SKM-1 (cell line): ENCODE results near the gene RGL1.

Source experiments
- DNase-seq: peaks from one replicate; lab custom pipeline; 2025; ENCODE audit not compliant: unreplicated experiment; lab: John Stamatoyannopoulos, UW

The RGL1 gene

DNA sequence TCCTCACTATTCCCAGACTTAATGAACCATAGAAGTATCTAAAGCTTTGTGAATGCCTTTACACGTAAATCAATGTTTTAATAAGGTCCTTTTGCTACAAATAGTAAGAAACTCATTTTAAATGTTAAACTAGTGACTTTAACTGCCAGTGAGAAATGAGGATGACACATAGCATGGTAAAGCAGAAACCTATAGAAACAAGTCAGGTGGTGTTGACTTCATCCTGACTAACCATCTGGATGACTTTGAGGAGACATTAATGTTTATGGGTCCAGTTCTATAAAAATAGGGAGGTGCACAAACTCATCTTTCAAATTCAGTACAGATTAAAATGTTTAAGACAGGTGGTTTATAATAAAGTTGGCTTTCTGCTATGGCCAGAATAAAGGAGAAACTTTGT lies 147.2 kb downstream of the RGL1 start:
- no peak for DNase-seq

DNA sequence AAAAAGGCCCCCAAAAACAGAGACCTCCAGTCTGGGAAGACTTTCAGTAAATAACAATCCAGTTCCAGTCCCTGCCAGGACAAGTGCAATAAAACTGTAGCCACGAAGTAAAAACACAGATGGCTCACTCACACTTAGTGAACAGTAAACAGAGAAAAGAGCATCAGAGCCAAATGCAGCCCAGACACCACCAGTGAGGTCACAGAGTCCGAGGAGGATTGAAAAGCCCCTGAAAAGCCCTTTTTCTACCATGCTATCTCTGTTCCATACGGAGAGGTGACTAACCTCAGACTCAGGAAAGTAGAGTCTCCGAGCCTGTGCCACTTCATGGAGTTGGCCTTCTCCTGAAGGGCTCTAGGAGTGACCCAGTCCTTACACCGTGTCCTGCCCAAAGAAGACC lies 148.1 kb downstream of the RGL1 start:
- no peak for DNase-seq

GRCh38 chr1:183954496-183954895 lies 149.6 kb downstream of the RGL1 start:
- no peak for DNase-seq

- peak; percentile 100 for DNase-seq
These were observed 151.8 kb downstream of the RGL1 start for GRCh38 chr1:183956559-183957188.

DNA sequence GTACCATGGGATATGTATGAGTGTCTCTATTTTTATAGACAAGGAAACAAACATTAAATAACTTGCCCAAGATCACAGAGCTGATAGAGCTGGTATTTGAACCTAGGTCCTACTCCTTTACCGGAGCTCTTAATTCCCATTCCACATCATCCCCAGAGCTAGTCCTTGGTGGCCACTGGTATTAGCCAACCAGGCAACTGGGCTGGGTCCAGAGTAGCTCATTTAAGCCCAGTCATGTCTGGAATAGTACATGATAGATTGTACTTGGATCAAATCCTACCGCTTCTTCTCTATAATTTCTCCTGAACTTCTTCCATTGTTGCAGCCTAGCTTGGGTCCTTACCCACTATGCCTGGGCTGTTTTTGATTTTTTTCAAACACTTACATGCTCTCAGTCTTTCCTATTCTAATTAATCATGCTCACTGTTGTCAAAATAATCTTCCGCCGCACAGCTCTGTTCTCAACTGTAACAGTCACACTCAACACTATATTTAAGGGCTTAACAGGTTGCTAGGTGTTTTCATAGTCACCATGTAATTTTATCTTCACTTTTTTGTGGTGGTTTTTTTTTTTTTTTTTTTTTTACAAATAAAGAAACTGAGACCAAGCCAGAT lies 152.4 kb downstream of the RGL1 start:
- DNase-seq, result no peak

DNA sequence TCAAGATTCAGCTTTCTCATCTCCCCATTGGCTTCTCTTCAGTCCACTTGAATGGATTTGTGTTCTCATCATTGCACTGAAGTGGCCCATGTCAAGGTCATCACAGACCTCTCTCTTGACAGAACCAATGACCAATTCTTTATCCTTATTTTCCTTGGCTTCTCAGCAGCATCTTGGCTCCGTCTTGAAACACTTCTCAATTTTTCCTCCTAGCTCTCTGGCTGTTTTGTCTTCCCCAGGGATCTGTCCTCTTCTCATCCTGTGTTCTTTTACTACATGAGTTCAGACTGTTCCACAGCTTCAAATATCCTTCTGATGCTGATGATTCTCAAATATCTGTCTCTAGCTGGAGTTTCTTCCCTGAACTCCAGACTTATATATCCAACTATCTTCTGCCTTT lies 154.0 kb downstream of the RGL1 start:
- DNase-seq, result no peak

- no peak for DNase-seq
These were observed 156.2 kb downstream of the RGL1 start for GRCh38 chr1:183961132-183961531.

- DNase-seq, result no peak
These were observed 158.0 kb downstream of the RGL1 start for GRCh38 chr1:183962903-183963302.

DNA sequence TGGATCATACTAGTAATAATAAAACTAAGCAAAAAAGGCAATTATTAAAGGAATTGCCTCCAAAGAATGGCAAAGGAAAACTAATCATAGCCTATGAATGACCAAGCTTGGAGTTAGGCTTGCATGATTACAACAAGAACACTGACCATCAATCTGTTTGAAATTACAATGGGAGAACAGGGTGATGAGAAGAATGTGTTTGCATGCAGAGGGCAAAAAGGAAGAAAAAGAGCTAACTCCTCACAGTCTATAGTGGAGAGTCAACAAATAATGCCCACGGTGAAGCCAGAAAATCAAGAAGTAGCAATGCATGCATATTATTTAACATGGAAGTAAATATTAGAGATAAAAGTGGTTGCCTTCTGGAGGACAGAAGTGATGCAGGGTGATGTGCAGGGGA lies 160.8 kb downstream of the RGL1 start:
- DNase-seq, result no peak

DNA sequence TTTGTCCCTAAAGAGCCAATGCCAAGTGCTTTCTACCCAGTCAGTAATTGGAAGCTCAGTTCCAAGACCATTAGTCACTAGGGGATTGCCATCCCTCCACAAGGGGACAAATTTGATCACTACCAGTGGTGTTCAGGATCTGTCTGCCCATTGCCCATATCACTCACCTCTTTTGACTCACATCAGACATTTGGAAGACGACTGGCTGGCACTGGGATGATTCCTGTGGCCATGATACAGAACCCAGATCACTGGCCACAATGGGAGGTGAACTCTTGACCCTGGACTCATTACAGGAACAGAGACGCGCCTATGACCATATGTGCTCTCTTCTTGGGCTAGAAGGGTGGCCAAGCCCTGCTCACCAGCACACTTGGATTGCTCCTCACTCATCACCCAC lies 161.6 kb downstream of the RGL1 start:
- no peak for DNase-seq

- DNase-seq, result no peak
These were observed 163.0 kb downstream of the RGL1 start for GRCh38 chr1:183967914-183968313.

DNA sequence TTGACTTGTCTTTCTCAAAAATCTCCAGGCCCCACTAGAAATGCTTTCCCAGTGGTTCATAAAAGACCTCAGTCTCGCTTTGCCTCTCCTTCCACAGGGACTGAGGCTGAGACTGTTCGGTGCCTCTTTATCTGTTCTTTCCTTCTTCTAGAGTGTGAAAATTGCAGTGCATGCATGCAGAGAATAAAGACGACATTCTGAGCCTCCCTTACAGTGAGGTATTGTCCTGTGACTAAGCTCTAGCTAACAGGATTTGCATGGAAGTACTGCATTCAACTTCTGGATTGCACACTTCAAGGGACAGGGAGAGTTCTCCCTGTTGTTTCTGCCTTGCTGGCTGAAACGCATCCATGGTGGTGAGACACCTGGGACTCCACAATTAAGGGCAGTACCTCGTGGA lies 163.5 kb downstream of the RGL1 start:
- DNase-seq, result no peak

- DNase-seq, result no peak
These were observed 165.8 kb downstream of the RGL1 start for GRCh38 chr1:183970516-183971300.

GRCh38 chr1:183975651-183976050 lies 170.7 kb downstream of the RGL1 start:
- no peak for DNase-seq

DNA sequence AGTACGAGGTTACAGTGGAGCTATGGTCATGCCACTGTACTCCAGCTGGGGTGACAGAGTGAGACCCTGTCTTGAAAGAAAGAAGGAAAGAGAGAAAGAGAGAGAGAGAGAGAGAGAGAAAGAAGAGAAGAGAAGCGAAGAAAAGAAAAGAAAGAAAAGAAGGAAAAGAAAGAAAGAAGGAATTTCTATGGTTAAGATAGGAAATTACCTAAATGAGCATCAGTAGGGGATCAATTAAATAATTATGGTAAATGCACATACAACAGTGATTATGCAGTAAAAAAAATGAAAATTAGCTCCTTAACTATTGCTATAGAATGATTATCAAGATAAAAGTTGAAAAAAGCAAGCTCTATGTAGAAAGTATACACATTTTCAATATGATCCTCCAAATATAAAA lies 172.8 kb downstream of the RGL1 start:
- DNase-seq, result no peak
